Left renal pelvis (tissue), 4 donors: Measurements from ENCODE around the gene MBTD1. TPM values are rescaled to one million over a fixed set of nuclear protein-coding genes. Genes with fewer than 3 reads are reported as not detected.

Experiments used
- DNase-seq, 4 donors: peaks; one replicate each; pipeline ENCODE4 v3.0.0-alpha.2; 2013; ENCODE audit warnings: low read depth in 4 of 4, low spot score in 3 of 4
- polyA plus RNA-seq, 4 donors: library from polyadenylated mRNA; unstranded; fragments of 120-200 nt; gene quantifications; one replicate each; pipeline ENCODE4 v1.2.1, GENCODE V29; 2013; ENCODE audit not compliant: insufficient read length in 4 of 4

Gene MBTD1
- polyA plus RNA-seq, 4 donors, result 37.6 to 56.7 (median 54.1) TPM

DNA sequence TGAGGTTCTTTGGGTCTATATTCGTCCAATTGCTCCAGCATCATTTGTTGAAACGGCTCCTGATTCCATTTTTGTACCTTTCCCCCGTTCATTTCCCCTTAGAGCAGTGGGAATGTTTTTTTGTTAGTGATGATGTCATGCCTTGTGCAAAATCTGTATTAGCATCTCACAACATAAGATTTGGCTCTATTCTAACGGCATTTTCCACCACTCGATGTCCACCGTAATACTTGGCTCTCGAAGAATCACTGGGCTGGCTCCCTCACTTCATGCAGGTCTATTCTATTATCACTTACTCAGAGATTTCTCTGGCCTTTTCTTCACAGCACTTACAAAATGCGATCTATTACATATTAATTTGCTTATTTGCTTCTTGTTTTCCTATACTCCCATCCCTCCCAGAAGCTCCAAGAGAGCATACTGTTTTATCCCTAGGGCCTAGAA, 107.1 kb downstream of the MBTD1 start:
- no peak for DNase-seq

DNA sequence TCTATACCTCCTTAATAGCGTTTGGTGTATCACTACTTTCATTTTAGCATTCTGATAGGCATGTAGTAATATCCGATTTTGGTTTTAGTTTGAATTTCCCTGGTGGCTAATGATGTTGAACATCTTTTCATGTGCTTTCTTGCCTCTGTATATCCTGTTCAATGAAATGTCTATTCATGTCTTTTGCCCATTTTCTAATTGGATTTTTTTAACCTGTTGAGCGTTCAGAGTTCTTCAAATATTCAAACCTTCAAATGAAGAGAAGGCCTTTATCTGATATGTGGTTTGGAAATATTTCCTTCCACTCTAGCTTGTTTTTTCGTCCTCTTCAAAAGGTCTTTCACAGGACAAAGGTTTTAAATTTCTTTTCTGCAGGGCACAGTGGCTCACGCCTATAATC, 108.9 kb downstream of the MBTD1 start:
- DNase-seq, result no peak

DNA sequence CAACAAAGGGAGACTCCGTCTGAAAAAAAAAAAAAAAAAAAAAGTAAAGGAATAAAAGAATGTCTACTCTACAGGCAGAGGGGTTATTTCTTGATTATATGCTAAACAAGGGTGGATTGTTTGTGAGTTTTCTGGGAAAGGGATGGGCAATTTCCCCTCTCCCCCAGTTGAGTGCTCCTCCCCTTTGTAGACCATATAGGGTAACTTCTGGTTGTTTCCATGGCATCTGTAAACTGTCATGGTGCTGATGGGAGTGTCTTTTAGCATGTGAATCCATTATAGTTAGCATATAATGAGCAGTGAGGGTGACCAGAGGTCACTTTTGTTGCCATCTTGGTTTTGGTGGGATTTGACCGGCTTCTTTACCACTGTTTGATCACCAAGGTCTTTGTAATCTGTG, 110.7 kb downstream of the MBTD1 start:
- DNase-seq, result no peak

GRCh38 chr17:51147650-51148049, 112.2 kb downstream of the MBTD1 start:
- no peak for DNase-seq

GRCh38 chr17:51144266-51145022, 115.4 kb downstream of the MBTD1 start:
- no peak for DNase-seq

- DNase-seq, result no peak
Observed at GRCh38 chr17:51142597-51142996, 117.3 kb downstream of the MBTD1 start.

GRCh38 chr17:51135956-51136355, 123.9 kb downstream of the MBTD1 start:
- DNase-seq, result no peak

- no peak for DNase-seq
Observed at GRCh38 chr17:51133365-51133764, 126.5 kb downstream of the MBTD1 start.

GRCh38 chr17:51132964-51133319, 126.9 kb downstream of the MBTD1 start:
- no peak for DNase-seq

DNA sequence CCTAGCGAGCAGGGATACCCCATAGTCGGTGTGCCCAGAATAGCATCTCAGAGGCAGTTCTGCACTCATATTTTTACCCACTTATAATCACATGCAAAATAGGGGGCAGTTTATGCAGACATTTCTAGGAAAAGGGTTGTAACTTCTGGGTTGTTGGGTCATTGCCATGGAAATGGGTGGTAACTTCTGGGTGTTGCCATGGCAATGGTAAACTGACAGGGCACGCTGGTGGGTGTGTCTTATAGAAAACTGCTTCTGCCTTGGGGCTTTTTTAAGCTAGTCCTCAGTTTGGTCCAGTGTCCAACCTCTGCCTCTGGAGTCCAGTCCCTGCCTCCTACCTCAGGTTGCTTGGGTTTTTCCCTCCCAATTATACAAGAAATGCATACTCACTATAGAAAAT, 131.8 kb downstream of the MBTD1 start:
- no peak for DNase-seq

Other genes with a start within 250 kb of the MBTD1 start
- gene SPAG9, start 139.2 kb downstream of the MBTD1 start, polyA plus RNA-seq, result 100 to 1,000 TPM; 110 to 128 (median 112) TPM
- gene NME1, start 106.5 kb downstream of the MBTD1 start, polyA plus RNA-seq, result 10 to 100 TPM; 56.5 to 74.0 (median 68.6) TPM
- 100 to 1,000 TPM; 237 to 260 (median 254) TPM for gene NME2, start 93.6 kb downstream of the MBTD1 start, polyA plus RNA-seq
- 10 to 100 TPM; 40.1 to 65.2 (median 54.0) TPM for gene UTP18, start 497 bp upstream of the MBTD1 start, polyA plus RNA-seq